Measurements from ENCODE around the gene LYPD6B.

GRCh38 chr2:149098701-149099100 is 60.2 kb downstream of the LYPD6B start:
- TF ChIP-seq, protein P1, sequence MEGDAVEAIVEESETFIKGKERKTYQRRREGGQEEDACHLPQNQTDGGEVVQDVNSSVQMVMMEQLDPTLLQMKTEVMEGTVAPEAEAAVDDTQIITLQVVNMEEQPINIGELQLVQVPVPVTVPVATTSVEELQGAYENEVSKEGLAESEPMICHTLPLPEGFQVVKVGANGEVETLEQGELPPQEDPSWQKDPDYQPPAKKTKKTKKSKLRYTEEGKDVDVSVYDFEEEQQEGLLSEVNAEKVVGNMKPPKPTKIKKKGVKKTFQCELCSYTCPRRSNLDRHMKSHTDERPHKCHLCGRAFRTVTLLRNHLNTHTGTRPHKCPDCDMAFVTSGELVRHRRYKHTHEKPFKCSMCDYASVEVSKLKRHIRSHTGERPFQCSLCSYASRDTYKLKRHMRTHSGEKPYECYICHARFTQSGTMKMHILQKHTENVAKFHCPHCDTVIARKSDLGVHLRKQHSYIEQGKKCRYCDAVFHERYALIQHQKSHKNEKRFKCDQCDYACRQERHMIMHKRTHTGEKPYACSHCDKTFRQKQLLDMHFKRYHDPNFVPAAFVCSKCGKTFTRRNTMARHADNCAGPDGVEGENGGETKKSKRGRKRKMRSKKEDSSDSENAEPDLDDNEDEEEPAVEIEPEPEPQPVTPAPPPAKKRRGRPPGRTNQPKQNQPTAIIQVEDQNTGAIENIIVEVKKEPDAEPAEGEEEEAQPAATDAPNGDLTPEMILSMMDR (IDR thresholded peaks at IDR 0.05; ENCODE audit: low read length), result no peak
- no peak for TF ChIP-seq EZH2 (IDR thresholded peaks at IDR 0.05; ENCODE audit: borderline replicate concordance, low read length)

Measured in OCI-LY1 (cell line).